GM06990 (cell line): ENCODE results near the gene GABBR1.

Source experiments
- DNase-seq: peaks from one replicate; pipeline ENCODE4 v3.0.0-alpha.2; 2011; ENCODE audit not compliant: insufficient read length; ENCODE audit errors: extremely low read depth
- H3K27me3 ChIP-seq: replicated peaks from 2 replicates; pipeline ENCODE4 v1.6.0; 2011; ENCODE audit warnings: low read length; ENCODE audit not compliant: control insufficient read depth, insufficient read depth
- H3K36me3 ChIP-seq: 2 replicates; pipeline ENCODE4 v1.5.1; 2011; ENCODE audit warnings: low read length; ENCODE audit not compliant: control insufficient read depth, insufficient read depth
- H3K4me3 ChIP-seq: replicated peaks from 2 replicates; pipeline ENCODE4 v1.5.1; 2011; ENCODE audit warnings: low read depth, mild to moderate bottlenecking, control low read depth, low read length
- CTCF ChIP-seq: IDR thresholded peaks from 2 replicates; pipeline ENCODE4 v1.5.1; 2011; ENCODE audit warnings: low read length, control low read depth, mild to moderate bottlenecking, inconsistent platforms; ENCODE audit not compliant: insufficient read depth, poor library complexity, severe bottlenecking

The GABBR1 gene

GRCh38 chr6:29547573-29547972 is 85.4 kb downstream of the GABBR1 start:
- Histone ChIP-seq H3K36me3 (no peaks in the 10 kb centered on the region), H3K4me3 (no peak overlapping the region), H3K27me3 (no peaks in the 10 kb centered on the region; the same call in 1 of the 2 replicates)
- DNase-seq = no peak
- no peak for TF ChIP-seq CTCF

- DNase-seq = no peak
- no peak overlapping the region for H3K4me3 ChIP-seq
- no peak for TF ChIP-seq CTCF
- H3K36me3 ChIP-seq = no peaks in the 10 kb centered on the region
- H3K27me3 ChIP-seq = no peaks in the 10 kb centered on the region; the same call in 1 of the 2 replicates
Observed at GRCh38 chr6:29537714-29538403, 95.1 kb downstream of the GABBR1 start.

GRCh38 chr6:29532320-29532951 is 100.5 kb downstream of the GABBR1 start:
- DNase-seq = no peak
- no peak overlapping the region for H3K4me3 ChIP-seq
- no peaks in the 10 kb centered on the region for H3K27me3 ChIP-seq
- H3K36me3 ChIP-seq = no peaks in the 10 kb centered on the region
- TF ChIP-seq CTCF = no peak

GRCh38 chr6:29531668-29532067 is 101.3 kb downstream of the GABBR1 start:
- no peak for DNase-seq
- Histone ChIP-seq H3K36me3 (no peaks in the 10 kb centered on the region), H3K27me3 (no peaks in the 10 kb centered on the region), H3K4me3 (no peak overlapping the region)
- no peak for TF ChIP-seq CTCF

GRCh38 chr6:29530671-29531310 is 102.2 kb downstream of the GABBR1 start:
- DNase-seq = no peak
- Histone ChIP-seq H3K4me3 (no peak overlapping the region), H3K36me3 (no peaks in the 10 kb centered on the region), H3K27me3 (no peaks in the 10 kb centered on the region)
- TF ChIP-seq CTCF = no peak
